HL-60 (cell line): ENCODE results near the gene MYO1E.
"Not testable (repeated sequence)": the region's sequence is repeated elsewhere in the genome, so short reads cannot be mapped to it uniquely, and the experiment has no call there.

ENCODE experiments used
- DNase-seq, 2 experiments: peaks; one replicate each; pipeline ENCODE4 v3.0.0-alpha.2; 2010 to 2020; ENCODE audit warnings: low read depth in 1 of 2, low spot score in 1 of 2
- H3K27ac ChIP-seq: fragments of 250-450 bp; sonication (Bioruptor Pico); replicated peaks from 2 replicates; pipeline ENCODE4 v1.5.1; 2020; ENCODE audit warnings: mild to moderate bottlenecking, moderate library complexity
- H3K27me3 ChIP-seq: fragments of 250-450 bp; sonication (Bioruptor Pico); 2 replicates; pipeline ENCODE4 v1.5.1; 2021; ENCODE audit warnings: mild to moderate bottlenecking, moderate library complexity; ENCODE audit not compliant: insufficient read depth, poor library complexity, severe bottlenecking
- H3K4me3 ChIP-seq: replicated peaks from 2 replicates; pipeline ENCODE4 v1.5.1; 2011; ENCODE audit warnings: mild to moderate bottlenecking, control low read depth, low read length; ENCODE audit not compliant: insufficient read depth
- GABPA ChIP-seq: IDR thresholded peaks from 2 replicates; pipeline ENCODE4 v1.6.1; 2012; ENCODE audit warnings: low read depth
- POLR2AphosphoS5 ChIP-seq: IDR thresholded peaks from 2 replicates; pipeline ENCODE4 v1.6.1; 2012; ENCODE audit warnings: low read depth
- REST ChIP-seq: IDR thresholded peaks from 2 replicates; pipeline ENCODE4 v1.6.1; 2012; ENCODE audit warnings: low read depth; ENCODE audit not compliant: insufficient replicate concordance
- SPI1 ChIP-seq: IDR thresholded peaks from 2 replicates; pipeline ENCODE4 v1.6.1; 2012; ENCODE audit warnings: low read depth, mild to moderate bottlenecking, borderline replicate concordance
- TF ChIP-seq, protein P1 (sequence below): IDR thresholded peaks from one replicate; pipeline ENCODE4 v1.5.1; 2011; ENCODE audit warnings: low read length, control low read depth, inconsistent platforms; ENCODE audit not compliant: insufficient read depth

The MYO1E gene

DNA sequence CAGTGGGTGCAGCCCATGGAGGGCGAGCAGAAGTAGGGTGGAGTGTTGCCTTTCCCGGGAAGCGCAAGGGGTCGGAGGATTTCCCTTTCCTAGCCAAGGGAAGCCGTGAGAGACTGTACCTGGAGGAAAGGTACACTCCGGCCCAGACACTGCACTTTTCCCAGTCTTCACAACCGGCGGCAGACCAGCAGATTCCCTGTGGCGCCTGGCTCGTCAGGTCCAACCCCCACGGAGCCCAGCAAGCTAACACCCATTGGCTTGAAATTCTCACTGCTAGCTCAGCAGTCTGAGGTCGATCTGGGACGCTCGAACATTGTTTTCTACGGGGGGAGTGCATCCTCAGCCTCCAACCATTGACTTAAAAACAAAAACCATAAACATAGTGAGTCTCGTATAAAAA, 241.2 kb downstream of the MYO1E start:
- no peak for DNase-seq
- Histone ChIP-seq H3K27ac (no peak overlapping the region), H3K4me3 (no peak overlapping the region), H3K27me3 (no peaks in the 10 kb centered on the region)
- TF ChIP-seq REST (no peak), POLR2AphosphoS5 (no peak), GABPA (no peak), SPI1 (no peak)
- TF ChIP-seq, protein P1, sequence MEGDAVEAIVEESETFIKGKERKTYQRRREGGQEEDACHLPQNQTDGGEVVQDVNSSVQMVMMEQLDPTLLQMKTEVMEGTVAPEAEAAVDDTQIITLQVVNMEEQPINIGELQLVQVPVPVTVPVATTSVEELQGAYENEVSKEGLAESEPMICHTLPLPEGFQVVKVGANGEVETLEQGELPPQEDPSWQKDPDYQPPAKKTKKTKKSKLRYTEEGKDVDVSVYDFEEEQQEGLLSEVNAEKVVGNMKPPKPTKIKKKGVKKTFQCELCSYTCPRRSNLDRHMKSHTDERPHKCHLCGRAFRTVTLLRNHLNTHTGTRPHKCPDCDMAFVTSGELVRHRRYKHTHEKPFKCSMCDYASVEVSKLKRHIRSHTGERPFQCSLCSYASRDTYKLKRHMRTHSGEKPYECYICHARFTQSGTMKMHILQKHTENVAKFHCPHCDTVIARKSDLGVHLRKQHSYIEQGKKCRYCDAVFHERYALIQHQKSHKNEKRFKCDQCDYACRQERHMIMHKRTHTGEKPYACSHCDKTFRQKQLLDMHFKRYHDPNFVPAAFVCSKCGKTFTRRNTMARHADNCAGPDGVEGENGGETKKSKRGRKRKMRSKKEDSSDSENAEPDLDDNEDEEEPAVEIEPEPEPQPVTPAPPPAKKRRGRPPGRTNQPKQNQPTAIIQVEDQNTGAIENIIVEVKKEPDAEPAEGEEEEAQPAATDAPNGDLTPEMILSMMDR = no peak

DNA sequence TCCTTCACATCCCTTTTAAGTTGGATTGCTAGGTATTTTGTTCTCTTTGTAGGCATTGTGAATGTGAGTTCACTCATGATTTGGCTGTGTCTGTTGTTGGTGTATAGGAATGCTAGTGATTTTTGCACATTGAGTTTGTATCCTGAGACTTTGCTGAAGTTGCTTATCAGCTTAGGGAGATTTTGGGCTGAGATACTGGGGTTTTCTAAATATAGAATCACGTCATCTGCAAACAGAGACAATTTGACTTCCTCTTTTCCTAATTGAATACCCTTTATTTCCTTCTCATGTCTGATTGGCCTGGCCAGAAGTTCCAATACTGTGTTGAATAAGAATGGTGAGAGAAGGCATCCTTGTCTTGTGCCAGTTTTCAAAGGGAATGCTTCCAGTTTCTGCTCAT, 245.4 kb downstream of the MYO1E start:
- H3K27ac ChIP-seq, H3K4me3 ChIP-seq, H3K27me3 ChIP-seq, DNase-seq: not testable (repeated sequence)
- peak; percentile 84 for TF ChIP-seq SPI1

- not testable (repeated sequence) for DNase-seq, H3K27ac ChIP-seq, H3K4me3 ChIP-seq, H3K27me3 ChIP-seq
Measured at GRCh38 chr15:59125683-59126082, 247.0 kb downstream of the MYO1E start.

GRCh38 chr15:59124261-59124660, 248.4 kb downstream of the MYO1E start:
- no peaks in the 10 kb centered on the region for H3K27me3 ChIP-seq
- no peak for TF ChIP-seq POLR2AphosphoS5
- no peak overlapping the region for H3K27ac ChIP-seq
- no peak overlapping the region for H3K4me3 ChIP-seq
- DNase-seq = no peak

- H3K27ac ChIP-seq = peak overlapping the region; percentile 65
- no peak for DNase-seq
- no peaks in the 10 kb centered on the region for H3K27me3 ChIP-seq
- H3K4me3 ChIP-seq = no peak overlapping the region
- TF ChIP-seq REST (no peak), SPI1 (no peak), GABPA (no peak), POLR2AphosphoS5 (no peak)
Measured at GRCh38 chr15:59120937-59121336, 251.7 kb downstream of the MYO1E start.

DNA sequence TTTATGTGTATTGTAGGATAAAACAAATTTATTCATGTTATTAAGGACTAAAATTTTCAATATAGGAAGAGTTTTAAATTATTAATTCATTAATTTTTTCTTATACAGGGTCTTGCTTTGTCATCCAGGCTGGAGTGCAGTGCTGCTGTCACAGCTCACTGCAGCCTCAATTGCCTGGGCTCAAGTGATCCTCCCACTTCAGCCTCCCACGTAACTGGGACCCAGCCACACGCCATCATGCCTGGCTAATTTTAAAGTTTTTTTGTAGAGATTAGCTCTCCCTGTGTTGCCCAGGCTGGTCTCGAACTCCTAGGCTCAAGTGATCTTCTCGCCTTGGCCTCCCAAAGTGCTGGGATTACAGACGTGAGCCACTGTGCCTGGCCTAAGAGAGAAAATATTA, 253.0 kb downstream of the MYO1E start:
- Histone ChIP-seq H3K27me3 (no peaks in the 10 kb centered on the region), H3K4me3 (no peak overlapping the region)
- TF ChIP-seq POLR2AphosphoS5 (no peak), SPI1 (no peak), REST (no peak), GABPA (no peak)
- TF ChIP-seq, protein P1 = no peak

More for the DNA sequence above, 253.0 kb downstream of the MYO1E start:
- DNase-seq = no peak
- no peak overlapping the region for H3K27ac ChIP-seq
